ENCODE results near the gene VPS45.
"Not testable (repeated sequence)": the region's sequence is repeated elsewhere in the genome, so short reads cannot be mapped to it uniquely, and the experiment has no call there.

VPS45 gene

GRCh38 chr1:150161747-150162581, 94.4 kb downstream of the VPS45 start:
- peak; percentile 46 for DNase-seq (ENCODE audit: low read depth)

GRCh38 chr1:150162582-150162861, 94.9 kb downstream of the VPS45 start:
- DNase-seq (ENCODE audit: low read depth): no peak

GRCh38 chr1:150162862-150163706, 95.5 kb downstream of the VPS45 start:
- DNase-seq (ENCODE audit: low read depth): peak; percentile 100

GRCh38 chr1:150164224-150164623, 96.6 kb downstream of the VPS45 start:
- no peak for DNase-seq (ENCODE audit: low read depth)

- DNase-seq (ENCODE audit: low read depth): no peak
Observed at GRCh38 chr1:150164779-150165178, 97.2 kb downstream of the VPS45 start.

GRCh38 chr1:150165622-150166612, 98.3 kb downstream of the VPS45 start:
- DNase-seq (ENCODE audit: low read depth): peak; percentile 39

GRCh38 chr1:150168960-150169601, 101.5 kb downstream of the VPS45 start:
- peak; percentile 51 for DNase-seq (ENCODE audit: low read depth)

- DNase-seq (ENCODE audit: low read depth): no peak
Observed at GRCh38 chr1:150171801-150172200, 104.2 kb downstream of the VPS45 start.

GRCh38 chr1:150173141-150173585, 105.6 kb downstream of the VPS45 start:
- no peak for DNase-seq (ENCODE audit: low read depth)

GRCh38 chr1:150176593-150176992, 109.0 kb downstream of the VPS45 start:
- peak; percentile 95 for DNase-seq (ENCODE audit: low read depth)

GRCh38 chr1:150178548-150178947, 111.0 kb downstream of the VPS45 start:
- DNase-seq (ENCODE audit: low read depth): no peak

GRCh38 chr1:150179867-150180266, 112.3 kb downstream of the VPS45 start:
- no peak for DNase-seq (ENCODE audit: low read depth)

GRCh38 chr1:150180474-150180873, 112.9 kb downstream of the VPS45 start:
- DNase-seq (ENCODE audit: low read depth): no peak

GRCh38 chr1:150182247-150182646, 114.7 kb downstream of the VPS45 start:
- DNase-seq (ENCODE audit: low read depth): no peak

- no peak for DNase-seq (ENCODE audit: low read depth)
Observed at GRCh38 chr1:150183061-150183460, 115.5 kb downstream of the VPS45 start.

- no peak for DNase-seq (ENCODE audit: low read depth)
Observed at GRCh38 chr1:150185481-150185880, 117.9 kb downstream of the VPS45 start.

GRCh38 chr1:150186438-150186788, 118.8 kb downstream of the VPS45 start:
- not testable (repeated sequence) for DNase-seq (ENCODE audit: low read depth)

- peak; percentile 81 for DNase-seq (ENCODE audit: low read depth)
Observed at GRCh38 chr1:150186789-150187559, 119.4 kb downstream of the VPS45 start.

GRCh38 chr1:150187560-150187931, 120.0 kb downstream of the VPS45 start:
- no peak for DNase-seq (ENCODE audit: low read depth)

GRCh38 chr1:150192012-150192411, 124.4 kb downstream of the VPS45 start:
- DNase-seq (ENCODE audit: low read depth): peak; percentile 92

Data from amniotic epithelial cell (primary cell).